OCI-LY3 (cell line): ENCODE data around the gene MRM2.

Source experiments
- EZH2phosphoT487 ChIP-seq: fragments of 200-600 bp; shearing (Covaris generic); IDR thresholded peaks from 2 replicates; pipeline ENCODE4 v1.6.1; 2018; ENCODE audit warnings: antibody characterized with exemption, mixed run types, low read depth
- TF ChIP-seq, protein P1 (sequence below): fragments of 200-600, 300-600 bp; sonication (generic); IDR thresholded peaks from 2 replicates; pipeline ENCODE4 v1.5.1; 2014; ENCODE audit warnings: antibody characterized with exemption, low read length, low read depth

- TF ChIP-seq, protein P1, sequence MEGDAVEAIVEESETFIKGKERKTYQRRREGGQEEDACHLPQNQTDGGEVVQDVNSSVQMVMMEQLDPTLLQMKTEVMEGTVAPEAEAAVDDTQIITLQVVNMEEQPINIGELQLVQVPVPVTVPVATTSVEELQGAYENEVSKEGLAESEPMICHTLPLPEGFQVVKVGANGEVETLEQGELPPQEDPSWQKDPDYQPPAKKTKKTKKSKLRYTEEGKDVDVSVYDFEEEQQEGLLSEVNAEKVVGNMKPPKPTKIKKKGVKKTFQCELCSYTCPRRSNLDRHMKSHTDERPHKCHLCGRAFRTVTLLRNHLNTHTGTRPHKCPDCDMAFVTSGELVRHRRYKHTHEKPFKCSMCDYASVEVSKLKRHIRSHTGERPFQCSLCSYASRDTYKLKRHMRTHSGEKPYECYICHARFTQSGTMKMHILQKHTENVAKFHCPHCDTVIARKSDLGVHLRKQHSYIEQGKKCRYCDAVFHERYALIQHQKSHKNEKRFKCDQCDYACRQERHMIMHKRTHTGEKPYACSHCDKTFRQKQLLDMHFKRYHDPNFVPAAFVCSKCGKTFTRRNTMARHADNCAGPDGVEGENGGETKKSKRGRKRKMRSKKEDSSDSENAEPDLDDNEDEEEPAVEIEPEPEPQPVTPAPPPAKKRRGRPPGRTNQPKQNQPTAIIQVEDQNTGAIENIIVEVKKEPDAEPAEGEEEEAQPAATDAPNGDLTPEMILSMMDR = no peak
- no peak for TF ChIP-seq EZH2phosphoT487
These were observed 38.9 kb downstream of the MRM2 start for GRCh38 chr7:2202901-2203765.
